ENCODE results near the gene MEI4.

Gene MEI4

DNA sequence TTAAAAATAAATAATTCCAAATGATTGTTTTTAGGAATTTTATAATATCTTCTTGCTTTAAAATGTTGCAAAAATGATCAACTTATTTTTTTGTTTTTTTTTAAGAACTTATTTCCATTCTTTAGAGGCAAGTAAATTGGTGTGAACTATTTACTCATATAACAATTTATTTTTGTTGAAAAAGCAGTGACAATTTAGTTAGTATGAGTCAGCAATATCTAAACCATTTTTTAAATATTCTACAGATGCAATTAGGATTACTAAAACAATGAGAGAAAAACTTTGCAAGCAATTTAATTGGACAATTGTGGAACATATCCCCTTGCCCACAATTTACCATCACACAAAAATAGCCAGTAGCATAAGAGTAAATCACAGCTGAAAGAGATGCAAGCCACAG lies 319.5 kb downstream of the MEI4 start:
- DNase-seq: no peak

Data from inflammatory macrophage (primary cell).